Astrocyte of the spinal cord (primary cell): ENCODE measurements around the gene DGKG.
A peak's percentile ranks its signal among the peaks of the same experiment; 100 is the strongest.

Experiments used
- DNase-seq: peaks from one replicate; pipeline ENCODE4 v3.0.0; 2011; ENCODE audit warnings: low read depth, low spot score
- H3K4me3 ChIP-seq: 2 replicates; pipeline ENCODE4 v1.5.1; 2011; ENCODE audit warnings: low read depth, mild to moderate bottlenecking, low read length, moderate library complexity
- CTCF ChIP-seq: IDR thresholded peaks from 2 replicates; pipeline ENCODE4 v1.5.1; 2012; ENCODE audit warnings: low read depth, mild to moderate bottlenecking, low read length, inconsistent platforms
- in situ Hi-C: cut with HindIII; loops from 2 replicates; pipeline ENCODE4 v1.10.0; 2017; ENCODE audit warnings: low sequenced_read_pairs

DGKG gene

DNA sequence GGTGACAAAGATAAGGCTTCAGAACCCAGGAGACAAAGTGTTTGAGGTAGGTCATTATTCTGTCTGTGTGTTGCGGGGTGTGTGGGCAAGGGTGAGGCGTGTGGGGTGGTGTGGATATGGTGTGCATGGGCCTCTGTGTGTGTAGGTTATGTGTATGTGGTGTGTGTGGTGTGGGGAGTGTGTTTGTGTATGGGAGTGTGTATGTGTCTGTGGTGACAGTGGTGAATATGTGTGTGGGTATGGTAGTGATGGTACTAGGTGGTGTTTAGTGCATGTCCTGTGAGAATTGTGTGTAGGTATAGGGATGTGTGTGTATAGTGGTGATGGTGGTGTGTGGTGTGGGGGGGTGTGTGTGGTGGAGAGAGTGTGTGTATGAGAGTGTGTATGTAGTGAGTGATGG lies 236.9 kb downstream of the DGKG start:
- no peak for DNase-seq
- no peak overlapping the region for H3K4me3 ChIP-seq
- in situ Hi-C loops: no loop called here
- no peak for TF ChIP-seq CTCF

GRCh38 chr3:186124592-186124991 lies 237.4 kb downstream of the DGKG start:
- H3K4me3 ChIP-seq: no peak overlapping the region
- no peak for TF ChIP-seq CTCF
- DNase-seq: peak; percentile 1
- in situ Hi-C loops: no loop called here

DNA sequence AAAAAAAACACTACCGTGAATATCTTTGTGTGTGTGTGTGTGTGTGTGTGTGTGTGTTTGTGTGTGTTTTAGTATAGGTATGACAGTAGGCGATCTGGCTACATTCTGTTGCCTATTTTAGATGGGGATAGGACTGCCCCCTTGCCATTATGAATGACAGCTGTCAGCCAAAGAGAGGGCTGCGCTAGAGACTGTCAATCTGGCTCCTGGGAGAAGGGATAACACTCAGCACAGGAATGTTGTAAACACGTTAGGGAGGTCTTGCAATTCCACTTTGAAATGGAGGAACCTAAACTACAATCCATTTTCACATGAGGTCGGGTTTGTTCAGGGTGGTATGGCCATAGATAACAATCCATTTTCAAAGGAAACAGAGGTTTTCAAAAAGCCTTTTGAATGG lies 239.0 kb downstream of the DGKG start:
- DNase-seq: no peak
- no peak for TF ChIP-seq CTCF
- in situ Hi-C loops: no loop called here

GRCh38 chr3:186121968-186122367 lies 240.1 kb downstream of the DGKG start:
- in situ Hi-C loops: no loop called here
- DNase-seq: no peak
- no peak overlapping the region for H3K4me3 ChIP-seq
- TF ChIP-seq CTCF: no peak

More for the DNA sequence above, 239.0 kb downstream of the DGKG start:
- no peak overlapping the region for H3K4me3 ChIP-seq

GRCh38 chr3:186121278-186121677 lies 240.8 kb downstream of the DGKG start:
- no peak for DNase-seq
- in situ Hi-C loops: no loop called here
- no peak for TF ChIP-seq CTCF
- H3K4me3 ChIP-seq: no peak overlapping the region

- in situ Hi-C loops: no loop called here
- no peak for TF ChIP-seq CTCF
- no peak for DNase-seq
- no peak overlapping the region for H3K4me3 ChIP-seq
These were observed 242.5 kb downstream of the DGKG start for GRCh38 chr3:186119499-186119898.

- TF ChIP-seq CTCF: no peak
- H3K4me3 ChIP-seq: no peak overlapping the region
- in situ Hi-C loops: no loop called here
- no peak for DNase-seq
These were observed 243.3 kb downstream of the DGKG start for GRCh38 chr3:186118692-186119091.
